Measurements from ENCODE around the gene CDH4.

GRCh38 chr20:61385731-61386130 lies 133.7 kb downstream of the CDH4 start:
- TF ChIP-seq CEBPB (IDR thresholded peaks at IDR 0.05) (no peak), MAX (IDR thresholded peaks at IDR 0.05) (no peak), YY1 (IDR thresholded peaks at IDR 0.05; ENCODE audit: low read depth) (no peak), ZBTB7A (IDR thresholded peaks at IDR 0.05; ENCODE audit: low read depth) (no peak), RAD21 (IDR thresholded peaks at IDR 0.05; ENCODE audit: low read depth) (no peak), REST (IDR thresholded peaks at IDR 0.05; ENCODE audit: low read depth) (no peak), EP300 (IDR thresholded peaks at IDR 0.05; ENCODE audit: borderline replicate concordance) (no peak), FOXM1 (IDR thresholded peaks at IDR 0.05; ENCODE audit: borderline replicate concordance, low read depth) (no peak), NFIC (IDR thresholded peaks at IDR 0.05) (no peak), CREB1 (IDR thresholded peaks at IDR 0.05; ENCODE audit: low read depth) (no peak), TAF1 (IDR thresholded peaks at IDR 0.05; ENCODE audit: low read depth) (no peak)
- TF ChIP-seq, protein P1, sequence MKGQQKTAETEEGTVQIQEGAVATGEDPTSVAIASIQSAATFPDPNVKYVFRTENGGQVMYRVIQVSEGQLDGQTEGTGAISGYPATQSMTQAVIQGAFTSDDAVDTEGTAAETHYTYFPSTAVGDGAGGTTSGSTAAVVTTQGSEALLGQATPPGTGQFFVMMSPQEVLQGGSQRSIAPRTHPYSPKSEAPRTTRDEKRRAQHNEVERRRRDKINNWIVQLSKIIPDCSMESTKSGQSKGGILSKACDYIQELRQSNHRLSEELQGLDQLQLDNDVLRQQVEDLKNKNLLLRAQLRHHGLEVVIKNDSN (IDR thresholded peaks at IDR 0.05) = no peak

Measured in Ishikawa (cell line).